H1 (cell line): ENCODE measurements around the gene ZNF48. TPM values are rescaled to one million over a fixed set of nuclear protein-coding genes. Genes with fewer than 3 reads are reported as not detected.

Experiments
- CHD2 ChIP-seq: IDR thresholded peaks from 2 replicates; pipeline ENCODE4 v1.6.1; 2012; ENCODE audit warnings: low read length, improper control_type of control experiment
- NRF1 ChIP-seq: IDR thresholded peaks from 2 replicates; pipeline ENCODE4 v1.6.1; 2011; ENCODE audit warnings: mild to moderate bottlenecking, low read depth, low read length, improper control_type of control experiment
- polyA plus RNA-seq, 7 experiments: library from polyadenylated mRNA; depleted of rRNA in 3 of 7; stranded (reverse) in 5 of 7; unstranded in 2 of 7; fragments of >200 nt in 5 of 7; fragments of 200-250 nt in 2 of 7; gene quantifications; 1 replicate in 5 of 7; 2 replicates in 1 of 7; 4 replicates in 1 of 7; pipeline versions ENCODE4 v1.2.1 to v1.2.3, GENCODE V29; 2011 to 2013; ENCODE audit warnings: missing spikeins in 2 of 7, mixed read lengths in 2 of 7
- total RNA-seq: library from RNA; stranded (reverse); fragmentation: NEBNext Ultra II Directional; extraction: Animal tissue kit (Norgen Biotek cat#: 25700); gene quantifications from 2 replicates; pipeline ENCODE4 v1.2.1, GENCODE V29; 2021

Gene ZNF48
- total and polyA plus RNA-seq, 2 of the 8 experiments (the other 6 are each of a cell fraction or from before 2014, with no cell fraction given), result 30.4 to 41.2 TPM

DNA sequence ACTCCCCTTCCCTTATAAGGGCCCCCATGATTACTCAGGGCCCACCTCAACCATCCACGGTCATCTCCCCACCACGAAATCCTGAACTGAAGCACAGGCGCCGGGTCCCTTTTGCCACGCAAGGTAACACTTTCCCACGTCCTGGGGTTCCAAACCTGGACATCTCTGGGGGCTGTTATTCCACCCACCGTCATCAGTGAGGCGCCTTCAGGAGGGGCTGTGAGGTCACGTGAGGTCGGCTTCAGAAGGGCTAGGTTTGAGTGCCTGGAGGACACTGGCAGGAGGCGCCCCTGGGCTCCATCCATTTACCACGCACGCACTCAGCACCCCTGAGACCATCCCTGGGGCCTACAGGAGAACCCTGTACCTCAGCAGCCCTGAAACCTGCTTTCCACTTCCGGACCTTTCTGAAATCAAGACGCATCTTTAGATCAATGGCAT is 44.2 kb upstream of the ZNF48 start (continued):
- TF ChIP-seq CHD2 (no peak), NRF1 (no peak)
